Astrocyte of the spinal cord (primary cell): ENCODE data around the gene RALGAPB.

ENCODE experiments used
- DNase-seq: peaks from one replicate; pipeline ENCODE4 v3.0.0; 2011; ENCODE audit warnings: low read depth, low spot score
- H3K4me3 ChIP-seq: 2 replicates; pipeline ENCODE4 v1.5.1; 2011; ENCODE audit warnings: low read depth, mild to moderate bottlenecking, low read length, moderate library complexity
- CTCF ChIP-seq: IDR thresholded peaks from 2 replicates; pipeline ENCODE4 v1.5.1; 2012; ENCODE audit warnings: low read depth, mild to moderate bottlenecking, low read length, inconsistent platforms
- in situ Hi-C: cut with HindIII; loops from 2 replicates; pipeline ENCODE4 v1.10.0; 2017; ENCODE audit warnings: low sequenced_read_pairs

The RALGAPB gene

GRCh38 chr20:38559764-38560163 lies 87.1 kb downstream of the RALGAPB start:
- TF ChIP-seq CTCF = no peak
- in situ Hi-C loops = no loop called here
- no peak for DNase-seq
- no peak overlapping the region for H3K4me3 ChIP-seq

GRCh38 chr20:38563802-38564431 lies 91.3 kb downstream of the RALGAPB start:
- no peak overlapping the region for H3K4me3 ChIP-seq
- TF ChIP-seq CTCF = no peak
- in situ Hi-C loops = no loop called here
- DNase-seq = no peak

- in situ Hi-C loops = no loop called here
- no peak overlapping the region for H3K4me3 ChIP-seq
- no peak for DNase-seq
- no peak for TF ChIP-seq CTCF
Observed at GRCh38 chr20:38564680-38565079, 92.0 kb downstream of the RALGAPB start.

- no peak for TF ChIP-seq CTCF
- in situ Hi-C loops = no loop called here
- no peak for DNase-seq
- no peak overlapping the region for H3K4me3 ChIP-seq
Observed at GRCh38 chr20:38566036-38566598, 93.5 kb downstream of the RALGAPB start.

GRCh38 chr20:38569747-38570525 lies 97.3 kb downstream of the RALGAPB start:
- in situ Hi-C loops = no loop called here
- DNase-seq = no peak
- no peak for TF ChIP-seq CTCF
- H3K4me3 ChIP-seq = no peak overlapping the region

GRCh38 chr20:38573413-38573812 lies 100.8 kb downstream of the RALGAPB start:
- no peak for DNase-seq
- TF ChIP-seq CTCF = no peak
- no peak overlapping the region for H3K4me3 ChIP-seq
- in situ Hi-C loops = no loop called here
